Transverse colon (tissue), 4 donors: ENCODE measurements around the gene HELB.

Source experiments
- EP300 ChIP-seq: sonication (generic); formaldehyde crosslinking; IDR thresholded peaks from one replicate; pipeline ENCODE4 v1.6.1; 2017; ENCODE audit warnings: antibody characterized with exemption, low read depth
- POLR2A ChIP-seq: fragments of 450-650 bp; IDR thresholded peaks from one replicate; pipeline ENCODE4 v1.6.1; 2016; ENCODE audit warnings: antibody characterized with exemption, mild to moderate bottlenecking, moderate library complexity
- POLR2AphosphoS5 ChIP-seq, 3 donors: sonication (generic); formaldehyde crosslinking; IDR thresholded peaks; one replicate each; pipeline ENCODE4 v1.6.1; 2016; ENCODE audit warnings: antibody characterized with exemption in 3 of 3
- TF ChIP-seq, protein P1 (sequence below), 5 experiments: fragments of 200-600 bp in 3 of 5; fragments of 450-650 bp in 2 of 5; sonication (generic) in 3 of 5; IDR thresholded peaks; 1 replicate in 2 of 5; 2 replicates in 3 of 5; pipeline ENCODE4 v1.5.1; 2016 to 2017; ENCODE audit warnings: antibody characterized with exemption in 5 of 5, inconsistent platforms in 3 of 5, mild to moderate bottlenecking in 2 of 5, moderate library complexity in 1 of 5

GRCh38 chr12:66269757-66270383 lies 32.4 kb upstream of the HELB start:
- TF ChIP-seq, protein P1, sequence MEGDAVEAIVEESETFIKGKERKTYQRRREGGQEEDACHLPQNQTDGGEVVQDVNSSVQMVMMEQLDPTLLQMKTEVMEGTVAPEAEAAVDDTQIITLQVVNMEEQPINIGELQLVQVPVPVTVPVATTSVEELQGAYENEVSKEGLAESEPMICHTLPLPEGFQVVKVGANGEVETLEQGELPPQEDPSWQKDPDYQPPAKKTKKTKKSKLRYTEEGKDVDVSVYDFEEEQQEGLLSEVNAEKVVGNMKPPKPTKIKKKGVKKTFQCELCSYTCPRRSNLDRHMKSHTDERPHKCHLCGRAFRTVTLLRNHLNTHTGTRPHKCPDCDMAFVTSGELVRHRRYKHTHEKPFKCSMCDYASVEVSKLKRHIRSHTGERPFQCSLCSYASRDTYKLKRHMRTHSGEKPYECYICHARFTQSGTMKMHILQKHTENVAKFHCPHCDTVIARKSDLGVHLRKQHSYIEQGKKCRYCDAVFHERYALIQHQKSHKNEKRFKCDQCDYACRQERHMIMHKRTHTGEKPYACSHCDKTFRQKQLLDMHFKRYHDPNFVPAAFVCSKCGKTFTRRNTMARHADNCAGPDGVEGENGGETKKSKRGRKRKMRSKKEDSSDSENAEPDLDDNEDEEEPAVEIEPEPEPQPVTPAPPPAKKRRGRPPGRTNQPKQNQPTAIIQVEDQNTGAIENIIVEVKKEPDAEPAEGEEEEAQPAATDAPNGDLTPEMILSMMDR (IDR thresholded peaks at IDR 0.05) = peak; percentile 52 to 66 (median 60)
- TF ChIP-seq POLR2AphosphoS5 (IDR thresholded peaks at IDR 0.05) (no peak), POLR2A (no peak), EP300 (no peak)
